Stimulated activated CD4-positive, alpha-beta T cell treated with anti-CD3 and anti-CD28 coated beads, Interleukin-1b, Interleukin-23, amount 100 ng/mL, for 48 hours (primary cell): Measurements from ENCODE around the gene PSMD14.

Source experiments
- DNase-seq: peaks from one replicate; pipeline ENCODE4 v3.0.0-alpha.2; 2020

Gene PSMD14

DNA sequence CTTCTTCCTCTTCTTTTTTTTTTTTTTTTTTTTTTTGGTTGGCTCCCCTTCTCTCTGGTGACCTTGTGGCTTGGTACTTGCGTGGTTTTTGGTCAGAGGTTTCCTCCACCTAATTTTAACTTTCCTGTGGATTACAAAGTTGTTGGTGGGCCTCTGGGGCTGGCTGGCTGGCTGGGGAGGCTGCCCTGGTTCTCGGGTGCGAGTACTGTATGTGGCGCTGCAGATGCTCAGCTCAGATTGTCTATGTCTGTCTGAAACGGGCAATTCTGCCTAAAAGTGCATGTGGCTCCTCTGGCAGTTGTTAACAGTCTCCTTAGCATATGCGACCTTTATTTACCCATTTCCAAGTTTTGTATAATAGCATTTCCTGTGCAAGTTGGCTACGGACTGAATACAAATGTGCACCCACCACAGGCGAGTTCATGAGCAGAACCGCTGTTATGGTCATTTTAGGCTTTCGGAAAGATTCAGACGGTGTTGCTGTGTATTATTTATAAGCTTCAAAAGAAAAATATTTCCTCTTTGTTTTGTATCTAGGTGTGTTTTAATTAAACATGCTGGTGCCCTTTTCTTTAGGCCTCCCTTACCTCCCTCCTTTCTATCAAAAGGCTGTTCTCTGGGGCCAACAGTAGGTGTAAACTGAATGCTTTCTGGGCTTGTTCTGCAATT lies 112.3 kb downstream of the PSMD14 start:
- DNase-seq = no peak

GRCh38 chr2:161421686-161422085 lies 113.5 kb downstream of the PSMD14 start:
- DNase-seq = no peak

- no peak for DNase-seq
Measured at GRCh38 chr2:161422816-161423403, 114.7 kb downstream of the PSMD14 start.

DNA sequence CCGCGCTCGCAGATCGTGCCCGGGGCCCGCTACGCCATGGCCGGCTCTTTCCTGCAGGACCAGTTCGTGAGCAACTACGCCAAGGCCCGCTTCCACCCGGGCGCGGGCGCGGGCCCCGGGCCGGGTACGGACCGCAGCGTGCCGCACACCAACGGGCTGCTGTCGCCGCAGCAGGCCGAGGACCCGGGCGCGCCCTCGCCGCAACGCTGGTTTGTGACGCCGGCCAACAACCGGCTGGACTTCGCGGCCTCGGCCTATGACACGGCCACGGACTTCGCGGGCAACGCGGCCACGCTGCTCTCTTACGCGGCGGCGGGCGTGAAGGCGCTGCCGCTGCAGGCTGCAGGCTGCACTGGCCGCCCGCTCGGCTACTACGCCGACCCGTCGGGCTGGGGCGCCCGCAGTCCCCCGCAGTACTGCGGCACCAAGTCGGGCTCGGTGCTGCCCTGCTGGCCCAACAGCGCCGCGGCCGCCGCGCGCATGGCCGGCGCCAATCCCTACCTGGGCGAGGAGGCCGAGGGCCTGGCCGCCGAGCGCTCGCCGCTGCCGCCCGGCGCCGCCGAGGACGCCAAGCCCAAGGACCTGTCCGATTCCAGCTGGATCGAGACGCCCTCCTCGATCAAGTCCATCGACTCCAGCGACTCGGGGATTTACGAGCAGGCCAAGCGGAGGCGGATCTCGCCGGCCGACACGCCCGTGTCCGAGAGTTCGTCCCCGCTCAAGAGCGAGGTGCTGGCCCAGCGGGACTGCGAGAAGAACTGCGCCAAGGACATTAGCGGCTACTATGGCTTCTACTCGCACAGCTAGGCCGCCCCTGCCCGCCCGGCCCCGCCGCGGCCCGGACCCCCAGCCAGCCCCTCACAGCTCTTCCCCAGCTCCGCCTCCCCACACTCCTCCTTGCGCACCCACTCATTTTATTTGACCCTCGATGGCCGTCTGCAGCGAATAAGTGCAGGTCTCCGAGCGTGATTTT lies 115.5 kb downstream of the PSMD14 start:
- DNase-seq = no peak

- no peak for DNase-seq
Measured at GRCh38 chr2:161424394-161424769, 116.2 kb downstream of the PSMD14 start.

- no peak for DNase-seq
Measured at GRCh38 chr2:161424891-161425727, 116.9 kb downstream of the PSMD14 start.

GRCh38 chr2:161425728-161426454 lies 117.7 kb downstream of the PSMD14 start:
- DNase-seq = no peak

DNA sequence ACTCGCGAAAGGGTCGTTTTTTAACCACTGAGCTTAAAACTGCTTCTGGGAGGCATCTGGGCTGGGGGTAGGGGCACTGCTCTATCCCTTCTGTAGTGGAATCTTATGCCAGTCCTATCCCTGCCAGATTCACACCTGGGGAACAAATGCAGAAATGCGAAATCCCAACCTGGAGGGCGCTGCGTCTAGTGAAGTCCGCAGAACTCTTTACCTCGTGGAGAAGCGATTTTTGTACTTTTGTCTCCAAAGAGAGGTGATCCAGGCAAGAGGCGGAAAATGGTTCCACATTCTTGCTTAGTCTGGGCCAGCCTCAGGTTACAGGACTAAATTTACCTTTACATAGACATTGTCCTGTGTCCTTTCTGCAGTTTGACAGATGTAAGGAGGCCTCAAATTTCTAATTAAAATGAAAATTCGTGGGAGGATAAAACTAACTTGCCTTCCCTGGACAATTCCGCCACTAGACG lies 118.3 kb downstream of the PSMD14 start:
- DNase-seq = no peak

DNA sequence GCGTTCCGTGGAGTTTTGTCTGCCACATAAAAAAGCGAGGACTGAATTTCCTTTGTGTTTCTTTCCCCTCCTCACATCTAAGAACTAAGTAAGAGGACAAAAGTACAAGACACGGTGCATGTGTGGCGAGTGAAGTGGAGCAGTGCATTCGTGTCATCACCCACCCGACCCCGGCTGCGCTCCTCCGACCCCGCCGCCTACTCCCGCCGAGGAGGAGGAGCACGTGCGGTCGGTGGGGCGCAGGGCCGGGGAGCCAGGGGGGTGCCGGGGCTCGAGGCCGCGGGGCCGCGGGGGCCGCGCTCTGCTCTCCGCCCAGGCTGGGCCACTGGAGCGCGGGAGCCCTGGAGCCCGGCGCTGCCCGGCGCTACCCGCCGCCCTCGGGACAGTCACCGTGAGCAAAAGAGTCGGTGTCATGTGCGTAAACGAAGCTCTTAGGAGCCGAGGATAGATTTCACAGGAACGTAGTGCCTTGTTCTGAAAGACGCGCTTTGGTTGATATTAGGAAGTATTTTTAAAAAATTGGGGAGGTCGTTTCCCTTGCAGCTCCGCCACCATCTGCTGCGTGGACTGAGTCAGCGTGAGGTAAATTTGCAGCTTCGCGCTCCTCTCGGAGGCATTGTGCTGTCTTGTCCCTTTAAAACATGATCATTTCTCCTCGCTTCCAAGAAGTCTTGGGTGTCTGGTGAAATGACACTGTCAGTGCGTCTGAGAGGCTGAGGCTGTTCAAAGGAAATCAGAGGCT lies 118.9 kb downstream of the PSMD14 start:
- DNase-seq = no peak

GRCh38 chr2:161427664-161428587 lies 119.7 kb downstream of the PSMD14 start:
- DNase-seq = no peak

- no peak for DNase-seq
Measured at GRCh38 chr2:161430386-161430785, 122.2 kb downstream of the PSMD14 start.

GRCh38 chr2:161432107-161432506 lies 123.9 kb downstream of the PSMD14 start:
- DNase-seq = no peak

DNA sequence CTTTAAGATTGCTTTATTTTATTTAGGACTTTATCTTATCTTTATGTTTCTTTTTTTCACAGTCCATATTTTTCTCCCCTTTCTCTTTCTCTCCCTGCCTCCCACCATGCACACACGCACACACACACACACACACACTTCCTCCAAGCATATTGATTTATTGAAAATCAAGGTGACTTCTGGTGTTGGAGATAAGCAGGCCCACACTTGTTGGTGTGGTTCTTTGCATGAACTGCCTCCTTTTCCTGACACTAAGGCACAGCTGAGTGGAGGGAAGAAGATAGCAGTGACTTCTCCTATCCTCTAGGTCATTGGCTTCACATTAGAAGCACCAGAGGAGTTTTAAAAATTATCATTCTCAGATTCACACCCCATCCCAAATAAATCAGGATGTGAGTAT lies 125.9 kb downstream of the PSMD14 start:
- no peak for DNase-seq

- no peak for DNase-seq
Measured at GRCh38 chr2:161436411-161436810, 128.2 kb downstream of the PSMD14 start.

DNA sequence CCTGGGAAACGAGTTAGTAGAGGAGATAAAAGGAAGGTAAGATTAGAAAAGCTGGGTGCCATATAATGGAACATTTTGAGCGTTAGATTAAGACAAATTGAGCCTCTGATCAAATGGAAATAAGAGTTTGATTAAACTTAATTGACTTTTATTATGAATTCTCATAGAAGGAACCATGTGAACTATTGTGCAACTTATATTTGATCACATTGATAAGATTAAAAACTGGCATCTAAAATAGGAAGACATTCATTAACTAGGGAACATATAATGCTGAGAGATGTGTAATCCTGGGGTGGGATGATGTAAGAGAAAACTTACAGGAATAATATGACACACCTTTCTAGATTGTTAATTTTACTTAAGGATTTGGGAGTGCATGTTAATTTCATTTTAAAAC lies 130.4 kb downstream of the PSMD14 start:
- no peak for DNase-seq

GRCh38 chr2:161445097-161445496 lies 136.9 kb downstream of the PSMD14 start:
- DNase-seq = no peak

- no peak for DNase-seq
Measured at GRCh38 chr2:161448431-161448830, 140.2 kb downstream of the PSMD14 start.
